ENCODE results near the gene UBE2V1.

Gene UBE2V1

GRCh38 chr20:50073500-50073899 is 39.5 kb downstream of the UBE2V1 start:
- no peak for TF ChIP-seq TEAD4 (IDR thresholded peaks at IDR 0.05)
- TF ChIP-seq TCF12 (IDR thresholded peaks at IDR 0.05; ENCODE audit: low read depth), result no peak
- TF ChIP-seq TAF1 (IDR thresholded peaks at IDR 0.05; ENCODE audit: low read depth), result no peak
- no peak for TF ChIP-seq USF1 (IDR thresholded peaks at IDR 0.05)
- no peak for TF ChIP-seq FOXM1 (IDR thresholded peaks at IDR 0.05; ENCODE audit: borderline replicate concordance, low read depth)
- TF ChIP-seq MAX (IDR thresholded peaks at IDR 0.05), result no peak
- no peak for TF ChIP-seq CREB1 (IDR thresholded peaks at IDR 0.05; ENCODE audit: low read depth)
- no peak for TF ChIP-seq REST (IDR thresholded peaks at IDR 0.05; ENCODE audit: low read depth)
- TF ChIP-seq EP300 (IDR thresholded peaks at IDR 0.05; ENCODE audit: borderline replicate concordance), result no peak
- TF ChIP-seq CEBPB (IDR thresholded peaks at IDR 0.05), result no peak
- TF ChIP-seq ZBTB7A (IDR thresholded peaks at IDR 0.05; ENCODE audit: low read depth), result no peak
- no peak for TF ChIP-seq YY1 (IDR thresholded peaks at IDR 0.05; ENCODE audit: low read depth)
- TF ChIP-seq RAD21 (IDR thresholded peaks at IDR 0.05; ENCODE audit: low read depth), result no peak
- TF ChIP-seq EGR1 (IDR thresholded peaks at IDR 0.05), result no peak
- TF ChIP-seq NFIC (IDR thresholded peaks at IDR 0.05), result no peak

- TF ChIP-seq TAF1 (IDR thresholded peaks at IDR 0.05; ENCODE audit: low read depth) (no peak), TCF12 (IDR thresholded peaks at IDR 0.05; ENCODE audit: low read depth) (0 out of 2 replicates have a peak, but pooled peaks have one; percentile 48), EGR1 (IDR thresholded peaks at IDR 0.05) (no peak), TEAD4 (IDR thresholded peaks at IDR 0.05) (no peak), CREB1 (IDR thresholded peaks at IDR 0.05; ENCODE audit: low read depth) (no peak), CEBPB (IDR thresholded peaks at IDR 0.05) (no peak), MAX (IDR thresholded peaks at IDR 0.05) (peak; percentile 85), REST (IDR thresholded peaks at IDR 0.05; ENCODE audit: low read depth) (no peak), YY1 (IDR thresholded peaks at IDR 0.05; ENCODE audit: low read depth) (no peak), EP300 (IDR thresholded peaks at IDR 0.05; ENCODE audit: borderline replicate concordance) (no peak), USF1 (IDR thresholded peaks at IDR 0.05) (no peak), ZBTB7A (IDR thresholded peaks at IDR 0.05; ENCODE audit: low read depth) (peak; percentile 76), NFIC (IDR thresholded peaks at IDR 0.05) (no peak), FOXM1 (IDR thresholded peaks at IDR 0.05; ENCODE audit: borderline replicate concordance, low read depth) (0 out of 2 replicates have a peak, but pooled peaks have one; percentile 39), RAD21 (IDR thresholded peaks at IDR 0.05; ENCODE audit: low read depth) (peak; percentile 96)
Observed at GRCh38 chr20:50071039-50071888, 41.7 kb downstream of the UBE2V1 start.

- TF ChIP-seq USF1 (IDR thresholded peaks at IDR 0.05) (no peak), EGR1 (IDR thresholded peaks at IDR 0.05) (no peak), NFIC (IDR thresholded peaks at IDR 0.05) (no peak), CEBPB (IDR thresholded peaks at IDR 0.05) (no peak), TAF1 (IDR thresholded peaks at IDR 0.05; ENCODE audit: low read depth) (no peak), TCF12 (IDR thresholded peaks at IDR 0.05; ENCODE audit: low read depth) (no peak), REST (IDR thresholded peaks at IDR 0.05; ENCODE audit: low read depth) (no peak), ZBTB7A (IDR thresholded peaks at IDR 0.05; ENCODE audit: low read depth) (no peak), EP300 (IDR thresholded peaks at IDR 0.05; ENCODE audit: borderline replicate concordance) (no peak), YY1 (IDR thresholded peaks at IDR 0.05; ENCODE audit: low read depth) (no peak), RAD21 (IDR thresholded peaks at IDR 0.05; ENCODE audit: low read depth) (no peak), TEAD4 (IDR thresholded peaks at IDR 0.05) (no peak), MAX (IDR thresholded peaks at IDR 0.05) (no peak), FOXM1 (IDR thresholded peaks at IDR 0.05; ENCODE audit: borderline replicate concordance, low read depth) (no peak), CREB1 (IDR thresholded peaks at IDR 0.05; ENCODE audit: low read depth) (no peak)
Observed at GRCh38 chr20:50070361-50070760, 42.6 kb downstream of the UBE2V1 start.

All from Ishikawa (cell line).